Smooth muscle cell of the coronary artery (primary cell): ENCODE measurements around the gene PPOX. TPM values are rescaled to one million over a fixed set of nuclear protein-coding genes. Genes with fewer than 3 reads are reported as not detected.

Source experiments
- total RNA-seq: library from RNA; depleted of rRNA; stranded (reverse); fragments of >200 nt; gene quantifications from 2 replicates; pipeline ENCODE4 v1.2.3, GENCODE V29; 2014; ENCODE audit warnings: low replicate concordance

PPOX gene
- total RNA-seq, result 8.9 and 11.0 TPM in 2 replicates

DNA sequence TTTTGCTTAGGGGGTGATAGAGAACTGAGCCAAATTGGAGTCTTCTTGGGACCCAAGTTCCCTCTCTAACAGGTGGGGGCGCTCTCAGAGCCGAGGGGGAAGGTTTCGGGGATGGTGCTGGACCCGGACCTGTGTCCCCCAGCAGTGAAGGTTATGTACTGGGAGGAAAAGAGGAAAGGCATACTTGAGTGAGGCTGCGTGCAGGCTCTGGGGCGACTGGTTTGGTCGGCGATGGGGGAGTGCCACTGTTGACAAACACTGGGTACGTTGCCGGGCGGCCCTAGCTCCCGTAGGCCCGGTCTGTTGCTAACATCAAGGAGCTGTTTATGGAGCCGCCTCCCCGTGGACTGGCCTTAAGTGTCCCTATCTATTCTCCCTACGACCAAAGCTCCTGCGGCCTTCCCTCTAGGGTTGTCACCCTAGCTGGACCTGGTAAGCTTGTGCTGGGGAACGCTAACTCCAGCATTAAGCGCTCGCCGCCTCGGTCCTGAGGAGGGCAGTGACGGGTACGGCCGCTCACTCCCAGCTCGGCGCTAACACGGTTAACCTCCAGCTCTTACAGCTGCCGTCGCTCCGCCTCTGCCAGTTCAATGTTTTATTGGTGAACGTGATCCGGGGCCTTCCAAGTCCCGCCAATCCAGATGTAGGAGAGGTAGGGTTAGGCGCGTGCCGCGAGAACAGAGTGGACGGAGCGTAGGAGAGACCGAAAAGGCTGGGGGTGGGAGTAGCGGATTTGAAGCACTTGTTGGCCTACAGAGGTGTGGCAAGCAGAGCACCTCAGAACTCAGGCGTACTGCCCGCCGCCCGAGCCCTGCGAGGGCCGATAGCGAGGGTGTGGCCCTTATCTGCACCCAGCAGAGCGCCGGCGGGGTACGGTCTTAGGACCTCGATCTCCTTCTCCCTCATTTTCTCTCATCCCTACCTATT, at the start of gene PPOX:
TSS of gene PPOX (plus strand) at position 685 of the 927 bp plus-strand sequence. CDS start 422 bp downstream, outside the sequence.

DNA sequence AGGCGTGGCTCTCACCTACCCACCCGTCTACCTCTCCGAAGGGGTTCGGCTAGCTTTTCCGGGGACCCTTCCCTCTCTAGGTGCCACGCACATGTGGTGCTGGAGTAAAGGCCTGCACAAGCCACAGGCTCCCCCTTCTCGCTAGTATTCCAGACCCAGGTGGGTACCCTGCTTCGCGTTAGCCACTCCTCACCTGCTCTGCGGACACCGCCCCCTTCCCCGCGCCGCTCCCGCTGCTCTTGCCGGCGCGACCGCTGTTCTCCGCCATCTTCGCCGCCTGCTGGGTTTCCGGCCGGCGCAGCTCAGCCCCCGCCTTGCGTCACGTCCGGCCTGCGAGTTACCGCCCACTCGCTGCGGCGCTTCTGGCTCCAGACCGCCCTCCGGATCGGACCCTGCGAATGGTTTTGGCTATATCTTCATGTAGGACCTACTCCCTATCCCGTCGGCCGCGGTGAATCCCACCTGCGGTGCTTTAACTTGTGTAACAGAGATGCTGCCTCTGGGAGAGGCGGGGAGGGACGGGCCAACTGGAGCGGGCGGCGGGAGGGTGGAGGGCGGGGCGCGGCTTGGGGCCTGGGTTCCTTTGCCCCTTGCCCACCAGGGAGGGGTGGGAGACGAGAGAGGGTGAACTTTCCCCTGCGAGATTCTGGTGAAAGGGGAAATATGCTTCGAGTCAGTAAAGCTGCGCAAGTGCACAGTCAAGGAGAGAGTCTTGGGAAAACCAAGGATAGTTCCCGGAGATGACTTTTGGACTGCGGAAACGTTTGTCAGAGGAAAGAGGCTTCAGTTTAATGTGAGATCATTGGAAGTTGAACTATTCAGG, 48.3 kb upstream of the PPOX start, which contains the start of the genes NIT1 and PFDN2:
TSS of gene NIT1 (plus strand) at position 347 of the 823 bp plus-strand sequence. CDS start at position 419, 72 bp downstream.
TSS of gene PFDN2 (minus strand) at position 279 of the 823 bp plus-strand sequence. CDS start at position 268, 11 bp downstream.

DNA sequence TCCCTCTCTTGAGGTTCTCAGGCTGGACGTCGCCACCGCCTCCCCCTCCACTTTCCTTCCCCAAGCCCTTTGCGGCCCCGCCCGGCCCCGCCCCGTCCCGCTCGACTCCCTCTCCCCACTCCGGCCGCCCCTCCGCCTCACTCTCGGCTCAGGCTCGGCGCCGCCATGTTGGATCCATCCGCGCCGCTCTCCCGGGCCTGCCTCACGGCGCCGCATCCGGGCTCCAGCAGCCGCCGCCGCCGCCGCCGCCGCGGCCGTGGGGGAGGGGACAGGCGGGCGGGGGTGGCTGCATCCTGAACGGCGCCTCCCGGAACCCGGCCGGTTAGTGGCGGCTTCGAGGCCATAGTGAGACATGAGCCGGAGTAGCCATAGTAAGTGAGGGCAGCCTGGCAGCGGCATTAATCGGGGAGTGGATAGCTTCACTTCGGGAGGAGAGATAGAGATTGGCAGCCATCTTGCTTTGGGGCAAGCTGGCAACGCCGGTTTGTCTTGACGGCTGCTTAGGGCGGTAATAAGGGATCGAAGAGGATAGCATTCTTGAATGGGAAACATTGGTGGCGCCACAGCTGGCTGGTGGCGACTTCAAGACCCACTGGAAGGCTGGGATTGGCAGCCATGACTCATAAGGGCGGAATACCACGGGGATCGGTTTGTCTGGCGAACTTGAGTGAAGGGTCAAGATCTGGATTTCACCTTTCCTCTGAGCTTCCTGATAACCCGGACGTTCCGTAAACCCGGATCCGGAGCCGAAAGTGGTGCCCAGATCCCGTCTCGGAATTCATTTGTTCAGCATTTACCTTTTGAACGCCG, 33.6 kb upstream of the PPOX start, which contains the start of gene DEDD:
TSS of gene DEDD (minus strand) at position 258 of the 810 bp plus-strand sequence. CDS start 8,205 bp downstream, outside the sequence.

DNA sequence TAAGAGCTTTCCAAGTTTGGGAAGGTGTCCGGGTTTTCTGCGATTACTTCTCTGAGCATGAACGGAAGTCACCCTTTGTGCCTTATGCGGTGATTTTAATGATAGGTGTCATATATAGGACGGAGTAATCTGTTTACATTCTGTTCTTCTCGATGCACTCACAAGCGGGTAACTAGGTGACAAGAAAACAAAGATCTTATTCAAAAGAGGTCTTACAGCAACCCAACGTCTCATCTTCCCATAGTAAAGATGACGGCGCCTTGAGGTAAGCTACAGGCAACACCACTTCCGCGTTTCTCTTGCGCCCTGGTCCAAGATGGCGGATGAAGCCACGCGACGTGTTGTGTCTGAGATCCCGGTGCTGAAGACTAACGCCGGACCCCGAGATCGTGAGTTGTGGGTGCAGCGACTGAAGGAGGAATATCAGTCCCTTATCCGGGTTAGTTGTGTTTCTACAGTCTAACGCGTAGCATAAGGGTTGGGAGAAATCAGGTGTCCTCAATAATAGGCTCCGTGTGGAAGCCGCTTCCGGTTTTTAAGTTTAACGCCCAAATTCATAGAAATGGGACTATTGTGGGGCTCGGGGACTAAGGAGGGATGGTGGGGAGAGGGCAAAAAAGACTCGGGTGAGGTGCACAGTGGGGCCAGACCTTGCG, 12.4 kb upstream of the PPOX start, which contains the start of gene UFC1:
TSS of gene UFC1 (plus strand) at position 297 of the 656 bp plus-strand sequence. CDS start at position 317, 20 bp downstream.

DNA sequence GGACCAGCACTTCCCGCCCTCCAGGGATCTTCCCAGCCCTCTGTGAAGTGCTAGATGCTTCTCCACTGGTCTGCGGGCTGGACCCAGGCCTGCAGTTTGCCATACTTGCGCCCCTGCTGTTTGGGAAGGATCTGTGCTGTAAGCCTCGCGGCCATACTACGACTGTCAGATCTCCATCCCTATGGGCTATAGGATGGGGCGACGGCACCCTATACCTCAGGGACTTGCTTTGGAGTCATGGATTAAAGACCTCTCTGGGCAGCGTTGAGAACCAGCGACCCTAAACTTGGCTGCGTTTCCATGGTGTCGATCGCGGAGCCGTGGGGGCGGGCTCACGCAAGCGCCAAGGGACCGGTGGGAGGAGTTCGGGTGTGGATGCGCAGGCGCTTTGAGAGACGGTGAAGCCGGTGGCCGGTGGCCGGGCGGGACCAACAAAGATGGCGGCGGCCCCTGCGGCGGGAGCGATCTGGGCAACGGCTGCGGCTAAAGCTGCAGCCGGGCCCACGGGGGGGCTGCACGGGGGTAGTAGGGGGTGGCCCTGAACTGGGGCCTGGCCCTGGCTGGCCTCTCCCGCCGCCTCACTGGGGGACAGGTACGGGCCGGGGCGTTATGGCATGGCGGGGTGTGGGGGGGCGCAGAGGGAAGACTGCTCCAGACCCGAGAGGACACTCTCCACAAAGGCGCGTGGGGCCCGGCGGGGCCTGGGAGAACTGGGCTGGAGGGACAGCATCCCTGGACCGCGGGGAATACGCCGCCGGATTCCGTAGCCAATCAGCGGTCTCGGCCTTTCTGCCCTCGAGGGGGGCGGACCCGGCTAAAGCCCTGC, 6.9 kb upstream of the PPOX start, which contains the start of gene USP21:
TSS of gene USP21 (plus strand) at position 414 of the 826 bp plus-strand sequence. CDS start 1,141 bp downstream, outside the sequence.

DNA sequence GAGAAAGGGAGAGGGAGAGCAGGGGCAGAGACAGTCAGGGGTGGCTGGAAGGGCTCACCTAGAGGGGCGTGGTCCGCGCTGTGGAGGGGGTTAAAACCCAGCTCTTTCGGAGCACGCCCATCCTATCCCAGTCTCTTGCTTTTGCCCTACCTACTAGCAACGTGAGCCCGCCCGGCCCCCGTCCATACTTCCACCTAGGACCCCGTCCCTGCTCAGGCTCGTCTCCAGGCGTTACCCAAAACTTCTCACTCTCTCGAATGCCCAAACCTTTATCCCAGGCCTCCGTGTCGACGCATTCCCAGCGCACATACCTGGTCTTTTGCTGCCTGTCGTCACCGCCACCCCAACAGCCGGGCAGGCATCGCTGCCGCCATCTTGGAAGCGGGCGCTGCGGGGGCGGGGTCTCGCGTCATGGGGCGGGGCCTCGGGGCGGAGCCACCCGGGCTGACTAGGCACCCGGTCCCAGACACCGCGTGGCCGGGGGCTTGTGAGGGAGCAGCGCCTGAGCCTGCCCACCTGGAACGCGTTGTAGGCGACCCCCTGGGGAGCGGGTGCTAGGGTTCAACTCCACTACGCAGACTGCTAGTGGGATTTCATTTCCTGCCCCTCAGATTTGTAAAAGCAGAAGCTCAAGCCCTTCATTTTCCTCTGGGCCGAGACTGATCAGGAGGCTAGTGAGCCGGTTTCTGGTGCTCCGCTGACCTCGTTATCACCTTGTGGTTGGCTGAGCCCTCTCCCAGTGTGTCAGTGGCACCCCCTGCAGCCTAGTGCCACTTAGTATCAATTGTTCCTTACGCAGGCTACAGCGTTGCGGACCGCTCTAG, 11.1 kb downstream of the PPOX start, which contains the start of gene B4GALT3:
TSS of gene B4GALT3 (minus strand) at position 396 of the 824 bp plus-strand sequence. CDS start 1,447 bp downstream, outside the sequence.

DNA sequence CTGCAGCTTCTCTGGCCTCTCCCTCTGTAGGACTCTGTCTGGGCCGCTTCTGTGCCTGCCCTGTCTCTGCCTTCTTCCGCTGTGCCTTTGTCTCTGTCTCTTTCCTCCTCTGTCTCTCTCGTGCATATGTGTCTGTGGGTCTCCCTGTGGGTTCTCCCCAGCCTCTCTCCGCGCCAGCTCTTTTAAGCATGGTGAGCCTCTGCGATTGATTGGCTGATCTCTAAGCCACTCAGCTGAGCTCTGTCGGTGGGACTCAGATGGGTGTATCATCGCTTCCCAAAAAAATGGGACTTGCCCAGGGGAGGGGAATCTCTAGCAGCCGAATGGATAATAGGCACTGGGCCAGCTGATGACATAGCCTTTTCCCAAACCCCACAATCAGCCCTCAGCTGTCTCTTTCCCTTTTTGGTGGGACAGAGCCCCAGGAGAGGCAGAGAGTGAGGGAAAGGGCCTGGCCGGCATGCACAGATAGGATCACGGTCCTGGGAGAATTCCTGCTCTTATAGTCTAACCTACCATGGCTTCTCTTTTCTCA, 32.7 kb downstream of the PPOX start, which contains the start of gene ADAMTS4:
TSS of gene ADAMTS4 (minus strand) at position 158 of the 535 bp plus-strand sequence. CDS start 427 bp downstream, outside the sequence.

DNA sequence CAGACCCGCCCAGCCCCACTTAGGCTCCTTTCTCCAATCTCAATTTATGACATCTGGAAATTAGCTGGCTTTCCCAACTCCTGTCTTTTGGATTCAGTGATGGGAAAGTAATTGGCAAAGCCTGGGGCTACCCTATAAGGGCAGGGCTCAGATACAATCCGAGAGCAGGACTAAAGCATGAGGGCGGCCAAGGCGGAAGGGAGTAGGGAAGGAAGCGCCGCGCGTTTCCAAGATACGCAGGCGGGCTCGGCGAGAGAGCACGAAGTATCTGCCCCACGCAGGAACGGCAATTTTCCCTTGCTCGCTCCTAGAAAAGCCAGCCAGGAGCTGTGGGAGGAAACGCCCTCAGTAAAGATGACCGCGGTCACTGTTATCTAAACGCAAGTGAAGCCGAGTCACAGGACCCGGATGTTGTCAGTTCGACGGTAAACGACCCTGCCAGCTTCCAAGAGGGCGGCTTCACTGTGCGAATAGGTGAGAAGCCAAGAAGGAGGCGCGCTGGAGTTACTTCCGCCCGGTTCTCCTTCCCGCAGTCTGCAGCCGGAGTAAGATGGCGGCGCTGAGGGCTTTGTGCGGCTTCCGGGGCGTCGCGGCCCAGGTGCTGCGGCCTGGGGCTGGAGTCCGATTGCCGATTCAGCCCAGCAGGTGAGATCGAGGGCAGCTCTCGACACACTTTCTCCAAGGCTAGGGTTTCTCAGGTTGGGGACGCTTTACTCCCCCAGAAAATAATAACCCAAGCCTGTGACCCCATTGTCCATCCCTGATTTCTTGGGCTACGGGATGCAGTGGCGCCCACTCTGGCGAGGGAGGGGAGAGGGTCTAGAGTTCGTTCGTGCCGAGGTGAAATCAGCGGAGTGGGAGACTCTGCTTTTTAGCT, 35.8 kb downstream of the PPOX start, which contains the start of gene NDUFS2:
TSS of gene NDUFS2 (plus strand) at position 532 of the 877 bp plus-strand sequence. CDS start at position 551, 19 bp downstream.

DNA sequence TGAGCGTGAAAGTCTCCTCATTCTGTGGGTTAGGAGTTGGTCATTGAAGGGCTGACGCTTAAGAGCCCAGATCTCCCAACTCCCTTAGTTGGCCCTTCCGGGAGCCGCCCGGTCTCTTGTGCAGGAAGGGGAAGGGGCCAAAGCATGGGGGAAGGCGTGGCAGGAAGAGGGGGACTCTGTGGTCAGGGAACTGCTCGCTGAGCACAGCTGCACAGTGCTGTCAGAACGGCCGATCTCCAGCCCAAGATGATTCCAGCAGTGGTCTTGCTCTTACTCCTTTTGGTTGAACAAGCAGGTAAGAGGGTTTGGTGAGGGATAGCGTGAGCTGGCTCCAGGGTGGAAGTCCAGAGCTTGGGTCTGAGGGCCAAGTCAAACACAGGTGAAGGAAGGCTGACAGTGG, 48.9 kb downstream of the PPOX start, which contains the start of gene FCER1G:
TSS of gene FCER1G (plus strand) at position 220 of the 400 bp plus-strand sequence. CDS start at position 247, 27 bp downstream.

Other genes starting within 250 kb of the PPOX start
- 0.82 and 1.5 TPM in 2 replicates for gene ITLN2, start 211.6 kb upstream of the PPOX start, total RNA-seq
- 20.8 and 24.5 TPM in 2 replicates for gene F11R, start 145.3 kb upstream of the PPOX start, total RNA-seq
- 1.5 and 15.6 TPM in 2 replicates for gene TSTD1, start 127.5 kb upstream of the PPOX start, total RNA-seq
- 83.1 and 162 TPM in 2 replicates for gene USF1, start 120.4 kb upstream of the PPOX start, total RNA-seq
- under 0.01 TPM in 1 of 2 replicates, not detected in the other for gene ARHGAP30, start 96.5 kb upstream of the PPOX start, total RNA-seq
- 0.35 and 2.3 TPM in 2 replicates for gene NECTIN4, start 76.9 kb upstream of the PPOX start, total RNA-seq
- gene KLHDC9, start 68.1 kb upstream of the PPOX start, total RNA-seq, result 0.23 and 1.5 TPM in 2 replicates
- gene PFDN2, start 48.4 kb upstream of the PPOX start, total RNA-seq, result 71.7 and 95.0 TPM in 2 replicates
- 14.2 and 15.7 TPM in 2 replicates for gene NIT1, start 48.3 kb upstream of the PPOX start, total RNA-seq
- 25.9 and 37.3 TPM in 2 replicates for gene DEDD, start 33.8 kb upstream of the PPOX start, total RNA-seq
- 127 and 180 TPM in 2 replicates for gene UFC1, start 12.4 kb upstream of the PPOX start, total RNA-seq
- 4.2 and 4.7 TPM in 2 replicates for gene USP21, start 6.9 kb upstream of the PPOX start, total RNA-seq
- gene B4GALT3, start 11.1 kb downstream of the PPOX start, total RNA-seq, result 9.4 and 18.3 TPM in 2 replicates
- gene ADAMTS4, start 32.6 kb downstream of the PPOX start, total RNA-seq, result 2.1 and 4.9 TPM in 2 replicates
- 127 and 177 TPM in 2 replicates for gene NDUFS2, start 35.9 kb downstream of the PPOX start, total RNA-seq
- 0.23 TPM in 1 of 2 replicates, not detected in the other for gene FCER1G, start 48.9 kb downstream of the PPOX start, total RNA-seq
- gene APOA2, start 57.2 kb downstream of the PPOX start, total RNA-seq, result not detected in 2 replicates
- gene TOMM40L, start 59.6 kb downstream of the PPOX start, total RNA-seq, result 8.7 and 11.7 TPM in 2 replicates
- gene NR1I3, start 71.8 kb downstream of the PPOX start, total RNA-seq, result not detected in 2 replicates
- gene PCP4L1, start 92.3 kb downstream of the PPOX start, total RNA-seq, result not detected in 2 replicates
- 0.53 and 1.1 TPM in 2 replicates for gene MPZ, start 143.5 kb downstream of the PPOX start, total RNA-seq
- gene SDHC, start 148.0 kb downstream of the PPOX start, total RNA-seq, result 11.1 and 32.2 TPM in 2 replicates
- not detected in 2 replicates for gene CFAP126, start 201.4 kb downstream of the PPOX start, total RNA-seq